ENCODE data around the gene CALM3. TPM values are rescaled to one million over a fixed set of nuclear protein-coding genes. Genes with fewer than 3 reads are reported as not detected.

The CALM3 gene
- total RNA-seq, 1 experiment from 2014 or later, result 126 TPM

DNA sequence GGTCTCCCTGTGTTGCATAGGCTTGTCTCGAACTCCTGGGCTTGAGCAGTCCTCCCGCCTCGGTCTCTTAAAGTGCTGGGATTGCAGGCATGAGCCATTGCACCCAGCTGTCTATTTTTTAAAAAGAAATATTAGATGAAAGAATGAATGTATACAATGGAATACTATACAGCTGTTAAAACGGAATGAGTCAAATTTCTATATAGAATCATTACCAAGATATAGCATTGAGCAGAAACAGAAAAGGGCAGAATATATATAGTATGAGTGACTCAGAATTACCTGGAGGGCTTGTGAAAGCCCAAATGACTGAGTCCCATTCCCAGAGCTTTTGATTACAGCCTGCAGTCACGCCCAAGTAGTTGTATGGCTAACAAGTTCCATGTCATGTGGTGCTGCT lies 55.4 kb downstream of the CALM3 start:
- in situ Hi-C loops (cut with HindIII; ENCODE audit: low pct_unique_long_range_greater_than_20kb, low sequenced_read_pairs), result no loop called here
- DNase-seq (ENCODE audit: low read depth), result no peak

- no peak for DNase-seq (ENCODE audit: low read depth)
- in situ Hi-C loops (cut with HindIII; ENCODE audit: low pct_unique_long_range_greater_than_20kb, low sequenced_read_pairs), result no loop called here
Observed at GRCh38 chr19:46659151-46660007, 58.2 kb downstream of the CALM3 start.

DNA sequence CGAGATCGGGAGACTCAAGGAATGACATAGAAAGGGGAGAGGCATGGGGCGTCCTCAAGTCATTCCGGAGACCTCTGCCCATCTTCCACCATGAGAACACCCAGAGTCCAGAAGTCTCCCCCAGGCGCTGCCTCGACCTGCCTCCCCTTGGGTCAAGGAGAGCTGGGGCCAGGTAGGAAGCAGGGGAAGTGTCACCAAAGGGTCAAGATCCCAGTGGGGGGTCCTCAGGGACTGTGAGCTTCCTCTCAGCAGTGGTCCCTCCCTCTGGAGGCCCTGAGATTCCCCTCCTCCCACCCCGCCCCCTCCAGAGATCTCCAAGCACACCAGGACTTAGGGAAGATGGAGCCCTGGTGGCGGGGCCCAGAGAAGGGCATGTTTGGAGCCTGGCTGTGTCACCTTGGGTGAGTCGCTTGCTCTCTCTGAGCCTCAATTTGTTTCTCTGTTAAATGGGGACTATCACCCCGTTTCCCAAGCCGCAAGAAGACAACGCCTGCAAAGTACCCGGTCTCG lies 58.9 kb downstream of the CALM3 start:
- in situ Hi-C loops (cut with HindIII; ENCODE audit: low pct_unique_long_range_greater_than_20kb, low sequenced_read_pairs), result no loop called here
- DNase-seq (ENCODE audit: low read depth), result no peak

Other genes with a start within 250 kb of the CALM3 start
- gene CCDC8, start 187.8 kb upstream of the CALM3 start, total RNA-seq (2014; rRNA removed; shearing (Covaris generic); ENCODE audit: low replicate concordance), result 0.12 and 0.51 TPM in 2 replicates
- 0.07 and 0.93 TPM in 2 replicates for gene PNMA8C, start 172.4 kb upstream of the CALM3 start, total RNA-seq (2014; rRNA removed; shearing (Covaris generic); ENCODE audit: low replicate concordance)
- 14.0 and 16.4 TPM in 2 replicates for gene PNMA8A, start 129.8 kb upstream of the CALM3 start, total RNA-seq (2014; rRNA removed; shearing (Covaris generic); ENCODE audit: low replicate concordance)
- gene PNMA8B, start 105.5 kb upstream of the CALM3 start, total RNA-seq (2014; rRNA removed; shearing (Covaris generic); ENCODE audit: low replicate concordance), result not detected in 2 replicates
- not detected in 2 replicates for gene PTGIR, start 23.8 kb downstream of the CALM3 start, total RNA-seq (2014; rRNA removed; shearing (Covaris generic); ENCODE audit: low replicate concordance)
- not detected in 2 replicates for gene GNG8, start 34.9 kb downstream of the CALM3 start, total RNA-seq (2014; rRNA removed; shearing (Covaris generic); ENCODE audit: low replicate concordance)
- 0.03 and 1.6 TPM in 2 replicates for gene DACT3, start 59.9 kb downstream of the CALM3 start, total RNA-seq (2014; rRNA removed; shearing (Covaris generic); ENCODE audit: low replicate concordance)
- 17.8 and 18.7 TPM in 2 replicates for gene PRKD2, start 115.8 kb downstream of the CALM3 start, total RNA-seq (2014; rRNA removed; shearing (Covaris generic); ENCODE audit: low replicate concordance)
- 17.6 and 23.7 TPM in 2 replicates for gene FKRP, start 144.7 kb downstream of the CALM3 start, total RNA-seq (2014; rRNA removed; shearing (Covaris generic); ENCODE audit: low replicate concordance)
- gene STRN4, start 145.1 kb downstream of the CALM3 start, total RNA-seq (2014; rRNA removed; shearing (Covaris generic); ENCODE audit: low replicate concordance), result 102 and 131 TPM in 2 replicates
- gene SLC1A5, start 187.3 kb downstream of the CALM3 start, total RNA-seq (2014; rRNA removed; shearing (Covaris generic); ENCODE audit: low replicate concordance), result 274 and 283 TPM in 2 replicates
- gene AP2S1, start 249.5 kb downstream of the CALM3 start, total RNA-seq (2014; rRNA removed; shearing (Covaris generic); ENCODE audit: low replicate concordance), result 291 and 329 TPM in 2 replicates